Measurements from ENCODE around the gene SORCS2.
"Not testable (repeated sequence)": the region's sequence is repeated elsewhere in the genome, so short reads cannot be mapped to it uniquely, and the experiment has no call there.

The SORCS2 gene

GRCh38 chr4:7201420-7202305 lies 9.3 kb downstream of the SORCS2 start:
- no peak for DNase-seq

DNA sequence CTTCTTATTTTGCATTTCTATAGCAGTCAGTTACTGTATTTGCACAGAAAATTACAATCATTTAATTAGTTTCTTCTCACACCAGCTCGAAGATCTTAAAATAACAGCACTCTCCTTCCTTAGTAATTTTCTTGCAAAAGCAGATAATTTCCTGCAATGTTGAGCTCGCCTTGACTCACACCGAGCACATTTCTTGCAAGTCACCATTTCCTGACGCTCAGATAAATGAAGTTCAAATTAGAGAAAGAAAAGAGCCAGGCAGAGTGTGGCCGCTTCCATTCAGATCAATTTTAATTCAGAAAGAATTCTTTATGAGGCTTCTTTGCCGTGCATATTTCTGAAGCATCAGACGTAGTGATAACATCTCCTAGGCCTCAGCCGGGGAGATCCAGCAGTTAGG lies 10.1 kb downstream of the SORCS2 start:
- DNase-seq = no peak

DNA sequence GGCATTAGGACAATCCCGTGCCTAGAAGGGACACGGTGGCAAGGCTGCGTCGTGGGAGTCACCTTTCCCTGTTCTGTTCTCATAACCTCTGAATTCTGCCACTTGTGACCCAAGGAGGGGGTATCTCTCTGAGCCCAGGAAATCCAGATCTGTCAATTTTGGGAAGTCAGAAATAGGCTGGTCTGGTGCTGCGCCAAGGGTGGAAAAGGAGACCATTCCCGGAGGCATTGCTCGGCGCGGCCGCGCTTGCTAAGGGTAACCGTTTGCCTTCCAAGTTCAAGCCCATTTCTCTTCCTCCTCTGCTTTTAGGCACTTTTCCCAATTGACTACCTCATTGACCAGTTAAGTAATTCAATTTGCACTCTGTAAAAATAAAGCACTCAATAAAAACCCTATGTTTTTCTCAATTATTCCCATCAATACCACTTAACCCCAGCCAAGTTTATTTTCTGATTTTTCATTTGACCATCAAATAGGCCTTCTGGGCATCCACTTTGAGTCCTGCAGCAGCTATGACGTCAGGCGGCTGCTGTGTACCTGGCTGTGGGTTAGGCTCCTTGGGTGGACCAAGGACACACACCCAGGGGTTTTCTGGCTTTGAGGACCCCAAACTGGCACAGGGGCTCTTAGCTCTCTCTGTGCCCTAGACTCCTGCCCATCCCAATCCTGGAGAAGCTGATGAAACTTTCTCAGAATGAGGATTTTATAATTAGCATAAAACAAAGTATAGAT lies 12.5 kb downstream of the SORCS2 start:
- no peak for DNase-seq

GRCh38 chr4:7206385-7206784 lies 14.0 kb downstream of the SORCS2 start:
- DNase-seq = peak in 1 of 2 experiments; percentile 20

- DNase-seq = peak in 1 of 2 experiments; percentile 51
Measured at GRCh38 chr4:7206911-7207567, 14.7 kb downstream of the SORCS2 start.

DNA sequence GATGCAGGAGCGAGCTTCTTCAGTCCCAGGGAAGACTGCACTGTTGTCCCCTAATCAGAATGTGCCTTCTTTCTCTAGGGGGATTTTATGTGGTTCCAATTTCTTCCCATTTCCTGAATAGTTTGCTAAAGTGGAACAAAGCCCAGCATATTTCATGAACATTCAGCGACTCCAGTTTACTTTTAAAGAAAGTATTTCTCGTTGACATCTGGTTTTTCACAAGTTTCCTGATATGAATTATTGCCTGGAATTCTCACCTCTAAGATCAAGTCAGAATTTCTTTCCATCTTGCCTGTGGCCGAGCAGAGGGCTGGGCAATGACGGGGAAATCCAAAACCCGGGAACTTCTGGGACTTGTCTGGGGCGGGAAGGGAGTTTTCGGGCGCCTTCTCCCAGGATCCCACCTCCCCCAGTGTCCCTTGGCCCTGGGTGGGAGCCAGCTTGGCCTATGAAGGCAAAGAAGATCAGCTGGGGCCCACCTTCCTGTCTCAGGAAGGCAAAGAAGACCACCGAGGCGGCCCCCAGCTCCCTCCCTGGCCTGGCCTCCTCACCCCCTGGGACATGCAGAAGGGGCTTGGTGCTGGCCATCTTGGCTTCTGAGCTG lies 15.4 kb downstream of the SORCS2 start:
- no peak for DNase-seq

- DNase-seq = no peak
Measured at GRCh38 chr4:7208509-7209451, 16.4 kb downstream of the SORCS2 start.

DNA sequence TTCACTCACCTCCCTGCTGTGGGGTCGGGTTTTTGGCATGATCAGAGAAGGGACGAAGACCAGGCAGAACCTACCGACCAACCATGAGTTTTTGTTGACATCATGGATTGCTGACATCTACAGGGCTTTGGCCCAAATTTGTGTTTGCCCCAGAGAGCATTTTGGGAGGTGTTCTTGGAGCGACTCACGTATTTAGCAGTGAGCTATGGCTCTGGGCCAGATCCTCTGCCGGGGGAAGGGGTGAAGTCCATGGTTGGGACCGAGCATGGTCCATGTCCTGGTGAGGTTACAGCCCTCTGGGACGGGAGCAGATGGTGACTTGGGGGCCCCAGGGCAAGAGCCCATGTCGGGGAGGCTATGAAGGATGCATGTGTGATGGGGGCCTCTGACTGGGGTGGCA lies 17.4 kb downstream of the SORCS2 start:
- DNase-seq = no peak

GRCh38 chr4:7210824-7211223 lies 18.5 kb downstream of the SORCS2 start:
- DNase-seq = no peak

DNA sequence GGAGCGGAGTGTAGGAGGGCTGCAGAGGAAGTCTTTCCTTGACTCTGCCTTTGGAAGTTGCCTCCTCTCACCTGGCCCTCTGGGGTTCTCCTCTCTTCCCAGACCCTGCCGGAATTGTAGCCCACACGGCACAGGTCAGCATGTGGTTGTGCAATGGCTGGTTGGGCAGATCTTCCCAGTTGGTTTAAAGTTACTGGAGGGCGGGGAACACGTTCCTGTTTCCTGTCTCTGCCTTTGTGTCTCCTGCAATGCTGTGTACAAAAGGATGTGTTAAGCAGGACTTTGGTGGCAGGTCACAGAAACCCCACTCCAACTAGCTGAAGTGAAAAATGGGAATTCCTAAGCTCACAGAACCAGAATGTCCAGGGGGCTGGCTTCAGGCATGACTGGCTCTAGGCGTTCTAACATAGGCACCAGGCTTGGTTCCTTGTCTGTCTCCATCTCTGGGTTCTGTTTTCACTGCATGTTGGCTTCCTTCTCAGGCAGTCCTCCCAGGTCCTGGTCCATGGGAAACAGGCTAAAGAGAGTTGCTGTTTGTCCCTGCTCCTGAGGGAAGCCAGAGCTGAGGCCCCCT lies 19.9 kb downstream of the SORCS2 start:
- DNase-seq = no peak

GRCh38 chr4:7212921-7213320 lies 20.6 kb downstream of the SORCS2 start:
- DNase-seq = no peak

- DNase-seq = no peak
Measured at GRCh38 chr4:7213807-7214206, 21.5 kb downstream of the SORCS2 start.

DNA sequence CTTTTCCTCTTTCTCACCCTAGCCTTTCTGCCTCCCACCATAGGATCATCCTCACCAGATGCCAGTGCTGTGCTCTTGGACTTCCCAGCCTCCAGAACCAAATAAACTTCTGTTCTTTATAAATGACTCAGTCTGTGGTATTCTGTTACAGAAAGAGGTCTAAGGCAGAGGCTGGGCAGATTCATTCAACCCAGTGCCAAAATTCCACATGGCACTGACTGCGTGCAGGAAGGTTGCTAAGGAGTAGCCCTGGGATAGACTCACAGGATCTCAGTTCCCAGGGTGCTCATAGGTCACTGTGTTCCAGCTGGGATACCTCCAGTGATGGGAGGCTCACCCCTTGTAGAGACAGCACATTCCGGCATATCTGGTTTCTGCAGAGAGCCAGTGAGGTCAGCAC lies 22.0 kb downstream of the SORCS2 start:
- DNase-seq = no peak

DNA sequence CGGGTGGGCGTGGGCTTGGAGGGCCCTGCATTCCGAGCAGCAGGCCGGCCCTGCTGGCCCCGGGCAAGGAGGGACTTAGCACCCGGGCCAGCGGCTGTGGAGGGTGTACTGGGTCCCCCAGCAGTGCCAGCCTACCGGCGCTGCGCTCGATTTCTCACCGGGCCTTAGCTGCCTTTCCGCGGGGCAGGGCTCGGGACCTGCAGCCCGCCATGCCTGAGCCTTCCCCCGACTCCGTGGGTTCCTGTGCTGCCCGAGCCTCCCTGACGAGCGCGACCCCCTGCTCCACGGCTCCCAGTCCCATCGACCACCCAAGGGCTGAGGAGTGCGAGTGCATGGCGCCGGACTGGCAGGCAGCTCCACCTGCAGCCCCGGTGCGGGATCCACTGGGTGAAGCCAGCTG lies 22.8 kb downstream of the SORCS2 start:
- not testable (repeated sequence) for DNase-seq

DNA sequence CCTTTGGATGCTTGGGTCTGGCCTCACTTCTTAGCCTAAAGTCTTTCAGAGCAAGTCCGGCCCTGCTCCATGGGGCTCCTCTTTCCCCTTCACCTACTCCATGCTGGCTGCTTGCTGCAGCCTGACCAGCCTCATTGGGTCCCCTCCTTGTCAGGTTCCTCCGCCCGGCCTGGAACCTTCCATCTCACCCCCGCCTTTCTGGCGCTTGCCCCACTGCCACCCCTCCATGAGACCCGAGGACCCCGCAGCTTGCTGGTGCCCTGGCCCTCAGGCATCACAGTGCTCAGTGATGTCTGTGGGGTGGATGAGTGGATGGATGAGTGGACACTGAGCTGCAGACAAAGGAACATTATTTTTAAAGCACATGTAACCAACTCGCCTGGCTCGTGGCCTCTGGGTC lies 24.7 kb downstream of the SORCS2 start:
- no peak for DNase-seq

GRCh38 chr4:7217474-7218321 lies 25.4 kb downstream of the SORCS2 start:
- DNase-seq = no peak

DNA sequence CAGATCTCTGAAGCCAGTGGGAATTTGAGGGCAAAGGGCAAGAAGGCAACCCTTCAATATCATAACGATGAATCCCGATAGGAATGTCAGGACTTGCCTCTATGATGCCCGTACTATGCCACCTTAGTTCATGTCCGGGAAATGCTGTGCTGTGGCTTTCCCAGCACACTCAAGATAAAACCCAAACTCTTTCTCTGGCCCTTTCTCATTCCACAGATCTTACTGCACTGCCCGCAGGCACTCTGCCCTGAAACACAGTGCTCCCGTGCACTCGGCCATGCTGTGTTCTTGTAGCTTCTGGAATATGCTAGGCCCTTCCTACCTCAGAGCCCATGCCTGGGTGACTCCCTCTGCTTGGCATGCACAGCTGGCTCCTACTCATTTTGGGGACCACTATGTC lies 26.3 kb downstream of the SORCS2 start:
- no peak for DNase-seq

DNA sequence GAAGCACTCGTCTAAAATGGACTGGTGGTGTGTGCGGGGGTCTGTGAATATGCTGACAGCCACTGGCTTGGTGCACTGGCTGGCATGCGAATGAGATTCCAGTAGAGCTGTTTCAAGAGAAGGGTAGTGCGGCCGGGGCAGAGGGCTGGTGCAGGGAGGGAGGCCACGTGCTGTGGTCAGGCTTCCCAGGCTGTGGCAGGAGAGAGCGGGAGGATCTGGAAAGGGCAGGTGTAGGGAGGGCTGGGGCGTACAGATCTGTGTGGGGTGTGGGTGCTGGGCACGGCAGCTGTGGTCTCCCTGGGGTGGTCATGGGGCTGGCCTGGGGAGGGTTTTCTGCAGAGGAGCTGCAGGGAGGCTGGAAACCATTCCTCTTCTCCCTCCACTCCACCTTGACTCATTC lies 30.2 kb downstream of the SORCS2 start:
- DNase-seq = no peak

GRCh38 chr4:7223541-7223940 lies 31.2 kb downstream of the SORCS2 start:
- no peak for DNase-seq

DNA sequence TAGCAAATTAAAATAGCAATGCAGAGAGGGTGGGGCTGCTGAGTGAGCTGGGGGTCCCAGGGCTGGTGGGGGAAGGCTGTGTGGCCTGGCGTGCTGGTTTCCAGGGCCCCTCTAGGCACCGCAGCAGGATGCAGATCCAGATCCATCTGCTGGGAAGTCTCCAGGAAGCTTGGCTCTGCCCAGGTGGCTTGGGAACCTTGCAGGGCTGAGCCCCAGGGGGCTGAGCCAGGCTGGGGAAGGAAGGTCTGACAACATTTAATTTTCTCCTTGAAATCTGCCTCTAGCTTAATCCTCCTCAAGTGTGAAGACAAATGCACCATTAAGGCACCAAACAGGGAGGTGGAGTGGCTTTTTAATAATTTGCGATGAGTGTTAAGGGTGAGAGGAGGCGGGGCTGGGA lies 31.7 kb downstream of the SORCS2 start:
- DNase-seq = no peak
